Loucy (cell line): ENCODE data around the gene SIDT2.

Source experiments
- H2AFZ ChIP-seq: fragments of 200-600 bp; sonication (generic); 2 replicates; pipeline ENCODE4 v1.6.0; 2016; ENCODE audit warnings: antibody characterized with exemption, mild to moderate bottlenecking, low read length, moderate library complexity
- H3F3A ChIP-seq: fragments of 200-600 bp; 2 replicates; pipeline ENCODE4 v1.6.0; 2016; ENCODE audit warnings: antibody characterized with exemption, low read depth, mild to moderate bottlenecking
- H3K27me3 ChIP-seq: fragments of 200-600 bp; sonication (generic); 2 replicates; pipeline ENCODE4 v1.6.1; 2014; ENCODE audit warnings: low read length, mild to moderate bottlenecking; ENCODE audit not compliant: insufficient read depth, poor library complexity, severe bottlenecking
- H3K36me3 ChIP-seq: fragments of 200-600 bp; sonication (generic); 2 replicates; pipeline ENCODE4 v1.6.1; 2016; ENCODE audit warnings: low read length; ENCODE audit not compliant: insufficient read depth
- H3K4me1 ChIP-seq: fragments of 200-600 bp; sonication (generic); 2 replicates; pipeline ENCODE4 v1.5.1; 2014; ENCODE audit warnings: low read length, mild to moderate bottlenecking; ENCODE audit not compliant: insufficient read depth, poor library complexity, severe bottlenecking
- H3K4me2 ChIP-seq: fragments of 200-600 bp; sonication (generic); 2 replicates; pipeline ENCODE4 v1.6.0; 2014; ENCODE audit warnings: antibody characterized with exemption, low read length, low read depth, mild to moderate bottlenecking; ENCODE audit not compliant: poor library complexity, severe bottlenecking
- H3K4me3 ChIP-seq: fragments of 200-600 bp; sonication (generic); 2 replicates; pipeline ENCODE4 v1.5.1; 2014; ENCODE audit warnings: low read length, mild to moderate bottlenecking, mixed read lengths; ENCODE audit not compliant: poor library complexity, severe bottlenecking
- H3K79me2 ChIP-seq: fragments of 200-600 bp; sonication (generic); 2 replicates; pipeline ENCODE4 v1.6.1; 2014; ENCODE audit warnings: low read length; ENCODE audit not compliant: insufficient read depth
- H3K9ac ChIP-seq: fragments of 200-600 bp; sonication (generic); 2 replicates; pipeline ENCODE4 v1.6.0; 2014; ENCODE audit warnings: mild to moderate bottlenecking, low read depth, low read length, moderate library complexity; ENCODE audit not compliant: poor library complexity, severe bottlenecking
- H3K9me2 ChIP-seq: fragments of 200-600 bp; sonication (generic); replicated peaks from 2 replicates; pipeline ENCODE4 v1.6.1; 2016; ENCODE audit warnings: low read depth, low read length, mixed read lengths
- H3K9me3 ChIP-seq: fragments of 200-600 bp; sonication (generic); 2 replicates; pipeline ENCODE4 v1.6.1; 2014; ENCODE audit warnings: mild to moderate bottlenecking, antibody characterized with exemption, low read length, low read depth; ENCODE audit not compliant: insufficient read depth
- H4K20me1 ChIP-seq: fragments of 200-600 bp; sonication (generic); 2 replicates; pipeline ENCODE4 v1.6.0; 2014; ENCODE audit warnings: antibody characterized with exemption, low read length, mild to moderate bottlenecking; ENCODE audit not compliant: insufficient read depth, poor library complexity, severe bottlenecking
- CTCF ChIP-seq: fragments of 200-600 bp; sonication (generic); conservative IDR thresholded peaks from 2 replicates; pipeline ENCODE4 v1.5.1; 2014; ENCODE audit warnings: mild to moderate bottlenecking, antibody characterized with exemption, low read length
- EZH2phosphoT487 ChIP-seq: fragments of 200-600 bp; IDR thresholded peaks from 2 replicates; pipeline ENCODE4 v1.6.1; 2018; ENCODE audit warnings: antibody characterized with exemption, mild to moderate bottlenecking, moderate library complexity, borderline replicate concordance

Gene SIDT2

DNA sequence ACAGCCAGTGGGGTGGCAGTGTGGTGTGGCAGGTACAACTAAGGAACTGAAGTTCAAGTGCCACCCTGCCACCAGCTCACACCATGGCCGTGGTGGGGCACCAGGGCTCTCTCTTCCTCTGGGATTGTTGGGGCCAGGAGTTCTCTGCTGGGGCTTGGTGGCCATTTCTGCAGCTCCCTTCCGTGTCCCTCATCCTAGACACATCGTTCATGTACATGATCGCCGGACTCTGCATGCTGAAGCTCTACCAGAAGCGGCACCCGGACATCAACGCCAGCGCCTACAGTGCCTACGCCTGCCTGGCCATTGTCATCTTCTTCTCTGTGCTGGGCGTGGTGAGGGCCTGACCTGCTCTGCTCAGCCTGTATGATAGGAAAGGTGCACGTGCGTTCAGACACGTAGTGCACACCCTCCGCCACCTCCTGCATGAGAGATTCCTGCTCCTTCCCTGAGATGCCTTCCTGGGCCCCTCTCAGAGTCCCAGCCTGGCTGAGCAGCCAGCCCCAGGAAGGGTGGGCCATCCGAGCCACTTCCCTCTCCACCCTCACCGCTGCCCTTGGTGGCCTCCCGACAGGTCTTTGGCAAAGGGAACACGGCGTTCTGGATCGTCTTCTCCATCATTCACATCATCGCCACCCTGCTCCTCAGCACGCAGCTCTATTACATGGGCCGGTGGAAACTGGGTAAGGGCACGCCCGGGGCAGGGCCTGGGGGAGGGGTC is 13.3 kb downstream of the SIDT2 start:
- Histone ChIP-seq H3K9me3 (no peaks in the 10 kb centered on the region), H3K4me3 (no peak overlapping the region), H3K4me1 (no peaks in the 10 kb centered on the region), H3K9ac (no peak overlapping the region), H3K4me2 (no peak overlapping the region), H2AFZ (no peak overlapping the region), H3K27me3 (no peaks in the 10 kb centered on the region), H3K36me3 (no peaks in the 10 kb centered on the region; the same call in 1 of the 2 replicates), H3F3A (no peaks in the 10 kb centered on the region), H4K20me1 (no peaks in the 10 kb centered on the region), H3K79me2 (no peaks in the 10 kb centered on the region), H3K9me2 (no peaks in the 10 kb centered on the region)
- TF ChIP-seq EZH2phosphoT487 (no peak), CTCF (no peak)

- Histone ChIP-seq H2AFZ (no peak overlapping the region), H3K4me2 (no peak overlapping the region), H3K4me3 (no peak overlapping the region), H3K79me2 (no peaks in the 10 kb centered on the region), H3K9me2 (no peaks in the 10 kb centered on the region), H3F3A (no peaks in the 10 kb centered on the region), H4K20me1 (no peaks in the 10 kb centered on the region), H3K27me3 (no peaks in the 10 kb centered on the region), H3K36me3 (no peaks in the 10 kb centered on the region; the same call in 1 of the 2 replicates), H3K4me1 (no peaks in the 10 kb centered on the region), H3K9ac (no peak overlapping the region), H3K9me3 (no peaks in the 10 kb centered on the region)
- TF ChIP-seq EZH2phosphoT487 = no peak
- TF ChIP-seq CTCF = no peak
Measured at GRCh38 chr11:117192401-117192875, 13.9 kb downstream of the SIDT2 start.

DNA sequence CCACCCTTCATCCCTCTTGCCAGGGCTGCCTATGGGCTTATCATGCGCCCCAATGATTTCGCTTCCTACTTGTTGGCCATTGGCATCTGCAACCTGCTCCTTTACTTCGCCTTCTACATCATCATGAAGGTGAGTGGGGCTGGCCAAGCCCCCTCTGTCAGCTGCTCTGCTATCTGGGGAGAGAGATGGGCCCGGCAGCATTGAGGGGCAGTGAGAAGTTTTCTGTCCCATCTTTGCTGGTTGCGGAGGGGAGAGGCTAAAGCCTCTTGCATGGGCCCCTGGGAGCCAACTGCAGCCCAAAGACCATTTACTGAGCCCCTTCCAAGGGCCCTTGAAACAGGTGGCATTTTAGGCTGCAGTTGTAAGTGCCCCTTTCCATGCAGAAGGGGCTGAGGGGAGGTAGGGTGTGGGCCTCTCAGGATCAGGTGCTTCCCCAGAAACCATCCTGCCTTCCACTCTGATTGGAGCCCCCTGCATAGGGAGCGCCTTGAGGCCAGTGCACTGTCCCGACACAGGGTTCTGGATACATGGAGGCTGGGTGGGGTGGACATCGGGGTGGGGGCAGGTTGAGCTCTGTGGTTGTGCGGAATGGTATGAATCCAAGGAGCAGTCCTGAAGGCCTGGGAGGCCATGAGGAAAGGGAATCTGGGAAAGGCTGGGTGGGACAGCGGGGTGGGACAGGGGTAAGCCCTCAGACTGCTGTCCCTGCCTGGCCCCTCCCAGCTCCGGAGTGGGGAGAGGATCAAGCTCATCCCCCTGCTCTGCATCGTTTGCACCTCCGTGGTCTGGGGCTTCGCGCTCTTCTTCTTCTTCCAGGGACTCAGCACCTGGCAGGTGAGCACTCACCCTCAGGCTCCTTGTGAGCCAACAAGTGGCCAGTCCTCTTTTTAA is 14.8 kb downstream of the SIDT2 start:
- Histone ChIP-seq H3K9me3 (no peaks in the 10 kb centered on the region), H3K36me3 (no peaks in the 10 kb centered on the region; the same call in 1 of the 2 replicates), H3K4me3 (no peak overlapping the region), H3K27me3 (no peaks in the 10 kb centered on the region), H3K4me1 (no peaks in the 10 kb centered on the region), H3K9ac (no peak overlapping the region), H2AFZ (no peak overlapping the region), H3F3A (no peaks in the 10 kb centered on the region), H4K20me1 (no peaks in the 10 kb centered on the region), H3K79me2 (no peaks in the 10 kb centered on the region), H3K4me2 (no peak overlapping the region), H3K9me2 (no peaks in the 10 kb centered on the region)
- TF ChIP-seq CTCF = no peak
- TF ChIP-seq EZH2phosphoT487 = no peak
